HepG2 (cell line): ENCODE data around the gene B4GALT3. TPM values are rescaled to one million over a fixed set of nuclear protein-coding genes. Genes with fewer than 3 reads are reported as not detected.

Experiments
- CERS6 ChIP-seq: sonication (generic); formaldehyde crosslinking; IDR thresholded peaks from 2 replicates; pipeline ENCODE4 v1.5.0; 2020; ENCODE audit warnings: missing genetic modification reagents
- KDM5A ChIP-seq: fragments of 200-600 bp; sonication (generic); IDR thresholded peaks from 2 replicates; pipeline ENCODE4 v1.7.0; 2018; ENCODE audit warnings: antibody characterized with exemption, mild to moderate bottlenecking, low read length, borderline replicate concordance
- MYNN ChIP-seq: sonication (generic); formaldehyde crosslinking; IDR thresholded peaks from 2 replicates; pipeline ENCODE4 v1.4.0; 2020; ENCODE audit warnings: mild to moderate bottlenecking, low read depth, missing genetic modification reagents
- NBN ChIP-seq: fragments of 450-650 bp; conservative IDR thresholded peaks from 2 replicates; pipeline ENCODE4 v1.6.1; 2017
- RNF219 ChIP-seq: sonication (generic); formaldehyde crosslinking; IDR thresholded peaks from 2 replicates; pipeline ENCODE4 v1.5.0; 2020; ENCODE audit warnings: mild to moderate bottlenecking, missing genetic modification reagents
- SMYD3 ChIP-seq: sonication (generic); formaldehyde crosslinking; IDR thresholded peaks from 2 replicates; pipeline ENCODE4 v1.8.1; 2023; ENCODE audit warnings: mild to moderate bottlenecking, missing genetic modification reagents
- ZNF142 ChIP-seq: sonication (generic); formaldehyde crosslinking; IDR thresholded peaks from 2 replicates; pipeline ENCODE4 v1.4.0; 2020; ENCODE audit warnings: missing genetic modification reagents
- ZNF318 ChIP-seq: sonication (generic); formaldehyde crosslinking; IDR thresholded peaks from 2 replicates; pipeline ENCODE4 v1.4.0; 2020; ENCODE audit warnings: mild to moderate bottlenecking, missing genetic modification reagents
- polyA plus RNA-seq, 8 experiments: library from polyadenylated mRNA; depleted of rRNA in 3 of 8; stranded (reverse) in 7 of 8; unstranded in 1 of 8; fragments of >200 nt; fragmentation: Illumina TruSeq in 4 of 8; extraction: Trizol in 4 of 8; gene quantifications; 2 replicates each; pipeline versions ENCODE4 v1.2.1 to v1.2.3, GENCODE V29; 2011 to 2016; ENCODE audit warnings: low read depth in 4 of 8, missing spikeins in 1 of 8, mixed read lengths in 1 of 8; ENCODE audit not compliant: insufficient read depth in 1 of 8
- total RNA-seq, 5 experiments: library from RNA; depleted of rRNA; stranded (reverse); fragments of >200 nt; fragmentation: Illumina TruSeq; extraction: Trizol; gene quantifications; 2 replicates each; pipeline ENCODE4 v1.2.3, GENCODE V29; 2016; ENCODE audit warnings: low read depth in 1 of 5

B4GALT3 gene
- total and polyA plus RNA-seq, 2 of the 13 experiments (the other 11 are each of a cell fraction or from before 2014, with no cell fraction given) = 35.6 to 40.4 TPM

GRCh38 chr1:161198194-161198896, 21.0 kb upstream of the B4GALT3 start (continued):
- no peak for TF ChIP-seq KDM5A
- no peak for TF ChIP-seq ZNF318
- TF ChIP-seq CERS6 = no peak
- TF ChIP-seq ZNF142 (CRISPR knock-in tag) = no peak
- TF ChIP-seq SMYD3 (CRISPR knock-in tag) = no peak
- TF ChIP-seq MYNN = no peak
- TF ChIP-seq NBN = no peak
- TF ChIP-seq RNF219 (CRISPR knock-in tag) = no peak
